ENCODE results near the gene RAPGEF6. TPM values are rescaled to one million over a fixed set of nuclear protein-coding genes. Genes with fewer than 3 reads are reported as not detected.

The RAPGEF6 gene
- total and polyA plus RNA-seq, 2 experiments from 2014 or later, result 9.5 to 20.3 TPM

GRCh38 chr5:131524431-131524830, 110.6 kb downstream of the RAPGEF6 start (continued):
- TF ChIP-seq, protein P1, sequence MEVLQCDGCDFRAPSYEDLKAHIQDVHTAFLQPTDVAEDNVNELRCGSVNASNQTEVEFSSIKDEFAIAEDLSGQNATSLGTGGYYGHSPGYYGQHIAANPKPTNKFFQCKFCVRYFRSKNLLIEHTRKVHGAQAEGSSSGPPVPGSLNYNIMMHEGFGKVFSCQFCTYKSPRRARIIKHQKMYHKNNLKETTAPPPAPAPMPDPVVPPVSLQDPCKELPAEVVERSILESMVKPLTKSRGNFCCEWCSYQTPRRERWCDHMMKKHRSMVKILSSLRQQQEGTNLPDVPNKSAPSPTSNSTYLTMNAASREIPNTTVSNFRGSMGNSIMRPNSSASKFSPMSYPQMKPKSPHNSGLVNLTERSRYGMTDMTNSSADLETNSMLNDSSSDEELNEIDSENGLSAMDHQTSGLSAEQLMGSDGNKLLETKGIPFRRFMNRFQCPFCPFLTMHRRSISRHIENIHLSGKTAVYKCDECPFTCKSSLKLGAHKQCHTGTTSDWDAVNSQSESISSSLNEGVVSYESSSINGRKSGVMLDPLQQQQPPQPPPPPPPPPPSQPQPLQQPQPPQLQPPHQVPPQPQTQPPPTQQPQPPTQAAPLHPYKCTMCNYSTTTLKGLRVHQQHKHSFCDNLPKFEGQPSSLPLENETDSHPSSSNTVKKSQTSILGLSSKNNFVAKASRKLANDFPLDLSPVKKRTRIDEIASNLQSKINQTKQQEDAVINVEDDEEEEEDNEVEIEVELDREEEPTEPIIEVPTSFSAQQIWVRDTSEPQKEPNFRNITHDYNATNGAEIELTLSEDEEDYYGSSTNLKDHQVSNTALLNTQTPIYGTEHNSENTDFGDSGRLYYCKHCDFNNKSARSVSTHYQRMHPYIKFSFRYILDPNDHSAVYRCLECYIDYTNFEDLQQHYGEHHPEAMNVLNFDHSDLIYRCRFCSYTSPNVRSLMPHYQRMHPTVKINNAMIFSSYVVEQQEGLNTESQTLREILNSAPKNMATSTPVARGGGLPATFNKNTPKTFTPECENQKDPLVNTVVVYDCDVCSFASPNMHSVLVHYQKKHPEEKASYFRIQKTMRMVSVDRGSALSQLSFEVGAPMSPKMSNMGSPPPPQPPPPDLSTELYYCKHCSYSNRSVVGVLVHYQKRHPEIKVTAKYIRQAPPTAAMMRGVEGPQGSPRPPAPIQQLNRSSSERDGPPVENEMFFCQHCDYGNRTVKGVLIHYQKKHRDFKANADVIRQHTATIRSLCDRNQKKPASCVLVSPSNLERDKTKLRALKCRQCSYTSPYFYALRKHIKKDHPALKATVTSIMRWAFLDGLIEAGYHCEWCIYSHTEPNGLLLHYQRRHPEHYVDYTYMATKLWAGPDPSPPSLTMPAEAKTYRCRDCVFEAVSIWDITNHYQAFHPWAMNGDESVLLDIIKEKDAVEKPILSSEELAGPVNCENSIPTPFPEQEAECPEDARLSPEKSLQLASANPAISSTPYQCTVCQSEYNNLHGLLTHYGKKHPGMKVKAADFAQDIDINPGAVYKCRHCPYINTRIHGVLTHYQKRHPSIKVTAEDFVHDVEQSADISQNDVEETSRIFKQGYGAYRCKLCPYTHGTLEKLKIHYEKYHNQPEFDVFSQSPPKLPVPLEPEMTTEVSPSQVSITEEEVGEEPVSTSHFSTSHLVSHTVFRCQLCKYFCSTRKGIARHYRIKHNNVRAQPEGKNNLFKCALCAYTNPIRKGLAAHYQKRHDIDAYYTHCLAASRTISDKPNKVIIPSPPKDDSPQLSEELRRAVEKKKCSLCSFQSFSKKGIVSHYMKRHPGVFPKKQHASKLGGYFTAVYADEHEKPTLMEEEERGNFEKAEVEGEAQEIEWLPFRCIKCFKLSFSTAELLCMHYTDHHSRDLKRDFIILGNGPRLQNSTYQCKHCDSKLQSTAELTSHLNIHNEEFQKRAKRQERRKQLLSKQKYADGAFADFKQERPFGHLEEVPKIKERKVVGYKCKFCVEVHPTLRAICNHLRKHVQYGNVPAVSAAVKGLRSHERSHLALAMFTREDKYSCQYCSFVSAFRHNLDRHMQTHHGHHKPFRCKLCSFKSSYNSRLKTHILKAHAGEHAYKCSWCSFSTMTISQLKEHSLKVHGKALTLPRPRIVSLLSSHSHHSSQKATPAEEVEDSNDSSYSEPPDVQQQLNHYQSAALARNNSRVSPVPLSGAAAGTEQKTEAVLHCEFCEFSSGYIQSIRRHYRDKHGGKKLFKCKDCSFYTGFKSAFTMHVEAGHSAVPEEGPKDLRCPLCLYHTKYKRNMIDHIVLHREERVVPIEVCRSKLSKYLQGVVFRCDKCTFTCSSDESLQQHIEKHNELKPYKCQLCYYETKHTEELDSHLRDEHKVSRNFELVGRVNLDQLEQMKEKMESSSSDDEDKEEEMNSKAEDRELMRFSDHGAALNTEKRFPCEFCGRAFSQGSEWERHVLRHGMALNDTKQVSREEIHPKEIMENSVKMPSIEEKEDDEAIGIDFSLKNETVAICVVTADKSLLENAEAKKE (CRISPR knock-in tag; IDR thresholded peaks at IDR 0.05), result no peak
- TF ChIP-seq JUNB (IDR thresholded peaks at IDR 0.05; ENCODE audit: unreplicated experiment), result no peak

- H3K4me2 ChIP-seq, result no peak overlapping the region
- H3K36me3 Mint-ChIP-seq (ENCODE audit: low read depth), result peaks cover 3% of the 10 kb centered on the region; the same call in 1 of the 3 replicates
- H3K27ac ChIP-seq (ENCODE audit: low read depth), result no peak overlapping the region
- TF ChIP-seq CREB1 (CRISPR knock-in tag; IDR thresholded peaks at IDR 0.05; ENCODE audit: low read depth) (no peak), EZH2 (IDR thresholded peaks at IDR 0.05; ENCODE audit: low read depth, unreplicated experiment) (no peak), POLR2AphosphoS5 (IDR thresholded peaks at IDR 0.05; ENCODE audit: low read depth) (no peak), EZH2phosphoT487 (IDR thresholded peaks at IDR 0.05; ENCODE audit: unreplicated experiment) (no peak), STAT1 (IDR thresholded peaks at IDR 0.05; ENCODE audit: unreplicated experiment) (no peak)
- TF ChIP-seq, protein P1 (CRISPR knock-in tag; IDR thresholded peaks at IDR 0.05), result no peak
These were observed 111.4 kb downstream of the RAPGEF6 start for GRCh38 chr5:131523500-131524185.

More at GRCh38 chr5:131523500-131524185, 111.4 kb downstream of the RAPGEF6 start:
- ATAC-seq, result no peak
- no peaks in the 10 kb centered on the region for H3F3A ChIP-seq (replicated peaks; ENCODE audit: low read depth)
- Mint-ChIP-seq H3K4me1 (peaks cover 6% of the 10 kb centered on the region; the same call in 1 of the 3 replicates), H3K27ac (peak overlapping the region; percentile 15; the same call in 1 of the 2 replicates), H3K27me3 (ENCODE audit: insufficient read depth, low read depth, poor library complexity) (peaks cover 2% of the 10 kb centered on the region), H3K9me3 (no peaks in the 10 kb centered on the region), H3K4me3 (no peak overlapping the region)
- H4K20me1 ChIP-seq (replicated peaks; ENCODE audit: insufficient read depth), result no peaks in the 10 kb centered on the region; the same call in 1 of the 2 replicates
- no peaks in the 10 kb centered on the region for H3K36me3 ChIP-seq (ENCODE audit: insufficient read depth)
- no peak for DNase-seq (ENCODE audit: low spot score)
- no peak overlapping the region for H3K4me3 ChIP-seq
- H2AFZ ChIP-seq, result no peak overlapping the region
- no peaks in the 10 kb centered on the region for H3K27me3 ChIP-seq (ENCODE audit: insufficient read depth)
- no peaks in the 10 kb centered on the region for H3K9me2 ChIP-seq (ENCODE audit: insufficient read depth)
- H3K79me2 ChIP-seq (replicated peaks; ENCODE audit: insufficient read depth), result no peaks in the 10 kb centered on the region
- no peaks in the 10 kb centered on the region; the same call in 1 of the 2 replicates for H3K4me1 ChIP-seq (ENCODE audit: insufficient read depth)

Measured in GM23338 (cell line).